H1 (cell line): ENCODE data around the gene CHMP4B.

ENCODE experiments used
- BCL11A ChIP-seq, 2 experiments: IDR thresholded peaks; one replicate each; pipeline ENCODE4 v1.6.1; 2011; ENCODE audit warnings: low read depth in 2 of 2, low read length in 2 of 2, mild to moderate bottlenecking in 2 of 2
- CTCF ChIP-seq, 3 experiments: IDR thresholded peaks; 1 replicate in 2 of 3; 2 replicates in 1 of 3; pipeline versions ENCODE4 v1.5.1 to v1.6.1; 2011; ENCODE audit warnings: low read length in 3 of 3, mild to moderate bottlenecking in 3 of 3, inconsistent platforms in 2 of 3, low read depth in 1 of 3, moderate library complexity in 1 of 3; ENCODE audit not compliant: insufficient read depth in 1 of 3; ENCODE audit errors: control extremely low read depth in 1 of 3
- EZH2 ChIP-seq: fragments of 200-600 bp; sonication (generic); IDR thresholded peaks from 2 replicates; pipeline ENCODE4 v1.7.1; 2012; ENCODE audit warnings: low read depth, mild to moderate bottlenecking, moderate library complexity, low read length, inconsistent platforms; ENCODE audit not compliant: severe bottlenecking
- MAFK ChIP-seq: IDR thresholded peaks from 2 replicates; pipeline ENCODE4 v1.6.1; 2012; ENCODE audit warnings: low read depth, mild to moderate bottlenecking, improper control_type of control experiment, low read length
- POLR2A ChIP-seq, 2 experiments: IDR thresholded peaks; 1 replicate in 1 of 2; 2 replicates in 1 of 2; pipeline ENCODE4 v1.6.1; 2011; ENCODE audit warnings: low read depth in 2 of 2, low read length in 2 of 2, mild to moderate bottlenecking in 2 of 2; ENCODE audit errors: control extremely low read depth in 1 of 2
- POLR2AphosphoS5 ChIP-seq: IDR thresholded peaks from 2 replicates; pipeline ENCODE4 v1.6.1; 2011; ENCODE audit warnings: low read depth, low read length
- RBBP5 ChIP-seq: IDR thresholded peaks from 2 replicates; pipeline ENCODE4 v1.7.1; 2012; ENCODE audit warnings: low read depth, mild to moderate bottlenecking, inconsistent platforms, low read length, moderate library complexity, borderline replicate concordance
- YY1 ChIP-seq: IDR thresholded peaks from 2 replicates; pipeline ENCODE4 v1.6.1; 2011; ENCODE audit warnings: low read depth, mild to moderate bottlenecking, low read length

- TF ChIP-seq MAFK (no peak), POLR2AphosphoS5 (no peak), EZH2 (no peak), POLR2A (IDR thresholded peaks at IDR 0.05; ENCODE audit: control extremely low read depth in 1 of 2, low read depth in 2 of 2, low read length in 2 of 2) (no peak), CTCF (IDR thresholded peaks at IDR 0.05; ENCODE audit: control extremely low read depth in 1 of 3, insufficient read depth in 1 of 3, low read depth in 1 of 3, low read length in 3 of 3) (no peak), RBBP5 (no peak), YY1 (no peak), BCL11A (IDR thresholded peaks at IDR 0.05; ENCODE audit: low read depth in 2 of 2, low read length in 2 of 2) (no peak)
Observed at GRCh38 chr20:33851842-33852466, 40.8 kb downstream of the CHMP4B start.
